GM12875 (cell line): ENCODE results near the gene OLFML3.

Source experiments
- H3K4me3 ChIP-seq: one replicate; pipeline ENCODE4 v1.5.1; 2011; ENCODE audit warnings: low read depth, low read length, control low read depth
- CTCF ChIP-seq: IDR thresholded peaks from 2 replicates; pipeline ENCODE4 v1.5.1; 2011; ENCODE audit warnings: low read depth, mild to moderate bottlenecking, control low read depth, inconsistent platforms, low read length, moderate library complexity, borderline replicate concordance; ENCODE audit not compliant: insufficient read depth

Gene OLFML3

DNA sequence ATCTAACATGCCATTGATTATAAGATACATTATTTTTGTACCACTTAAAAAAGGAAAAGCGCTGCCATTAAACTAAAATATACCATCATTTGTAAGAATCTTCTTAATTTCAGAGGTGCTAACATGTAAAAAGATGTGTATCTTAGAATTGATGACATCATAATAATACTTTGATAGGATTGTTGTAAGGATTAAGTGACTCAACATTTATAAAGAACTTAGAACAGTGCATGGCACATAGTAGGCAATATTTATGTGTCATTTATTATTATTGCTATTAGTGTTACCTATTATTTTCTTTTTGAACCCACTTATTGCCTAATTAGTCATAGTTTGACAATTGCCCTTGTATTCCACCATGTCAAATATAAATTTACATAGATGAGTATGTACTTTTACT lies 28.4 kb upstream of the OLFML3 start:
- TF ChIP-seq CTCF = no peak
- H3K4me3 ChIP-seq = no peak overlapping the region

DNA sequence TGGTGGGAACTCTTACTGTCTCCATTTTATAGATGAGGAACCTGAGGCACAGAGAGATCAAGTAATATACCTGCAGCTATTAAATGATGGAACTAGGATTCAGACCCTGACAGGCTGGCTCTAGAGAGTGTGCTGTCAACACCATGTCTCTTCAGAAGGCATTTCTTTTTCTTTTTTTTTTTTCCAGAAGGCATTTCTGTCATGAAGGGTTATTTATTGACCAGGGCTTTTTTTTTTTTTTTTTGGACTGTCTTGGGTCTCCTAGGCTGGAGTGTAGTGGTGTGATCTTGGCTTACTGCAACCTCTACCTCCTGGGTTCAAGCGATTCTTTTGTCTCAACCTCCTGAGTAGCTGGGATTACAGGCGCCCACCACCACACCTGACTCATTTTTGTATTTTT lies 27.6 kb upstream of the OLFML3 start:
- H3K4me3 ChIP-seq = no peak overlapping the region
- no peak for TF ChIP-seq CTCF

- TF ChIP-seq CTCF = no peak
- no peak overlapping the region for H3K4me3 ChIP-seq
Measured at GRCh38 chr1:113957984-113958383, 21.3 kb upstream of the OLFML3 start.

- no peak overlapping the region for H3K4me3 ChIP-seq
- TF ChIP-seq CTCF = no peak
Measured at GRCh38 chr1:113958691-113959090, 20.6 kb upstream of the OLFML3 start.

- TF ChIP-seq CTCF = no peak
- no peak overlapping the region for H3K4me3 ChIP-seq
Measured at GRCh38 chr1:113963281-113963906, 15.9 kb upstream of the OLFML3 start.

- no peak overlapping the region for H3K4me3 ChIP-seq
- no peak for TF ChIP-seq CTCF
Measured at GRCh38 chr1:113965703-113966412, 13.4 kb upstream of the OLFML3 start.

DNA sequence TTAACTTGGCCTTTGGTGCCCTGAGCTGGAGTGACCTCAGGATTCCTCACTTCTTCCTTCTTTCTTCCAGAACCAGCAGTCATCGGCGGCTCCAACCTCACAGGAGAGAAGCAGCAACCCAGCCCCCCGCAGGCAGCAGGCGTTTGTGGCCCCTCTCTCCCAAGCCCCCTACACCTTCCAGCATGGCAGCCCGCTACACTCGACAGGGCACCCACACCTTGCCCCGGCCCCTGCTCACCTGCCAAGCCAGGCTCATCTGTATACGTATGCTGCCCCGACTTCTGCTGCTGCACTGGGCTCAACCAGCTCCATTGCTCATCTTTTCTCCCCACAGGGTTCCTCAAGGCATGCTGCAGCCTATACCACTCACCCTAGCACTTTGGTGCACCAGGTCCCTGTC lies 6.3 kb upstream of the OLFML3 start:
- TF ChIP-seq CTCF = no peak

More for the DNA sequence above, 6.3 kb upstream of the OLFML3 start:
- no peak overlapping the region for H3K4me3 ChIP-seq
